NCI-H1436 treated with DMSO at 0.1 percent for 48 hours (cell line): ENCODE measurements around the gene KRT79.
"Not testable (repeated sequence)": the region's sequence is repeated elsewhere in the genome, so short reads cannot be mapped to it uniquely, and the experiment has no call there.

Experiments
- DNase-seq: peaks from one replicate; lab custom pipeline; 2025; lab: John Stamatoyannopoulos, UW

Gene KRT79

DNA sequence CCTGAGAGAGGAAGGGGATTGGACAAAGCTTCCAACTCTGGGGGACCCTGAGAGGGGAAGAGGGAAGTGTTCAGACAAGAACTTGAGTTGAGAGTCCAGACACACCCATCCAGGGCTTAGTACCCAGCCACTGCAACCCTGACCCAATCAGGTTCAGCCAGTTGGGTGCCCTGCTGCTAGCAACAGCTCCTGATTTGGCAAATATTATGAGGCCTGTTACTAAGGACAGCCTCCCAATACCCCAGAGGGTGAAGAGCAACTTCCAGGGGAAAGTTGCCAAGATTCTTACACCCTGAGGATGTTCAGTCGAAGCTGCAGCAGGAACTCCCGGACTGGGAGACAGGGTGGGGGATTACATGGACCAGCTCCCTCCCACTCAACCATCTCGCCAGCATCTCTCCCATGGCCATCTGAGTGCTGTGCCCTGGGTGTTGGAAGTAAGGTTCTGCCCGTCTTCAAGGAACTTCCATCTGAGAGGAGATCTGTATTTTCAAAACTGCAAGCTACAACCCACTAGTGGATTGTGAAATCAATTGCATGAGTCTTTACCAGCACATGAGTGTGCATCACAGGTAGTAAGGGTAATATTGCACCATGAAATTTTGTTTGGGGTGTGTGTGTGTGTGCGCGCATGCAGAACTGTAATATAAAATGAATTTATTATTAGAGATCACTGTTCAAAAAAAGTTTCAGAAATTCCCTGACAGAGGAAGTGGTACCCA is 26.2 kb upstream of the KRT79 start:
- DNase-seq, result no peak

DNA sequence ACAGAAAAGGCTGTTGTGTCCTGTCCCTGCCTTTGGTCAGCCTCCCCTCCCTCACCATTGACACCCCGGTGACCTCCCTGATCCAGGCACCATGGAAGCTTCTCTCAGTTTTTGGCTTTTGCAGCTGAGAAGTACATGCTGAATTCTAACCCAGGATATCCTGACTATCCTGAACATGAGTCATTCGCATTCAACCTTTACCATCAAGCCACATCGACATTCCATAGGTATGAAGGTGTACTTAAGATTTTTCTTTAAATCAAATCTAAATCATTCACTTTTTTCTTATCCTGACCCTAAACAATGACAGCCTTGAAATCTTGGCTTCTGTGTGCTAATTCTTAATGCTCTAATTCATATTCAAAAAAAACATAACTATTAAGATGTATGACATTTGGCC is 23.4 kb upstream of the KRT79 start:
- no peak for DNase-seq

DNA sequence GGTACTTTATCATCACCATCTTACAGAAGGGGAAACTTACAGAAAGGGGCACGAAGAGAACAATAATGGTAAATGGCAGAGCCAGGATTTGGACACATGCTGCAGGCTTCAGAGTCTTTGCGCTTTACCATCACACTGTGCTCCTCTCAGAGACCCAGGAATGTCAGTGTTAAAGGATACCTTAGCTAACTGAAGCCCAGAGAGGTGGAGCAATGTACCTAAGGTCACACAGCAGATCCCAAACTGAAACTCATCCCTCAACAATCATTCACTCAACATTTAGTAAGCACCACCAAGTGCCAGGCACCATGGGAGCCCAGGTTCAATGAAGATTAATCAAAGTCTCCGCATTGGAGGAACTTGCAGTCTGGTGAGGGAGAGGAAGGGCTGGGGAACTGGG is 22.7 kb upstream of the KRT79 start:
- DNase-seq, result no peak

DNA sequence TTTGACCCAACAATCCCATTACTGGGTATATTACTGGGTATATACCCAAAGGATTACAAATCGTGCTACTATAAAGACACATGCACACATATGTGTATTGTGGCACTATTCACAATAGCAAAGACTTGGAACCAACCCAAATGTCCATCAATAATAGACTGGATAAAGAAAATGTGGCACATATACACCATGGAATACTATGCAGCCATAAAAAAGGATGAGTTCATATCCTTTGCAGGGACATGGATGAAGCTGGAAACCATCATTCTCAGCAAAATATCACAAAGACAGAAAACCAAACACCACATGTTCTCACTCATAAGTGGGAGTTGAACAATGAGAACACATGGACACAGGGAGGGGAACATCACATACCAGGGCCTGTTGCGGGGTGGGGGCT is 22.0 kb upstream of the KRT79 start:
- DNase-seq, result not testable (repeated sequence)

DNA sequence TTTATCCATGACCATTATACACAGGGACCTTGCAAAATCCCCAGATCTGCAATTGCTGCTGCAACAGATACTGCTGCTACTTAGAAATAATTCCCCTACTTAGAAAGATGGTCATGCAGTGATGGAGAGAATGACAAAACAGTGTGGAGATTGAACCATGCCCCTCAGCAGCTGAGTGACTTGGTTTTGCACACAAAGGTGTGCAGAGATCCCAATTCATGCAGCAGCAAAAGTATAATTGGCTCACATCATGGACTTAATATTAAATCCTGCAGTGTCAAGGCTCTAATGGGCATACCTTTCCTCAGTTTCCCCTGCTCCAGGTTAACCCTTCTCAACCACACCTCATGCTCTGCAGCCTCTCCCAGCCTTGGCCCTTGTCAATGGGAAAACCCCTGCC is 17.7 kb upstream of the KRT79 start:
- DNase-seq, result no peak

DNA sequence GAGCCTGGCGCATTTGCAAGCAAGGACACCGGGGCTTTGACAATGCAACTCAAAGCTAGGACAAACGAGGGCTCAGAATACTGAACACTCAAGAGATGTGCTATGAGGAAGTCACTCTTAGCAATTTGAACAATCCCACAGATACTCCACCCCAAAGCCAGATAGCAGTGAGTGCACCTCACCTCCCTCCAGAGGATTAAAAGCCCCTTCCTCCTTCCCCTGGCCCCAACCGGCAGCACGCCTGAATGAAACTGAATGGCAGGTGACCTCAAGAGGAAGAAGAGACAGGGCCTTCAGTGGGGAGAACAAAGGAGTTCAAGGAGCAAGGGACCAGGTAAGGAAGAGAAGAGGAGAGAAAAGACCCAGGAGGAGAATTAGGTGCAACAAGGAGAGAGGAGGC is 16.6 kb upstream of the KRT79 start:
- no peak for DNase-seq

DNA sequence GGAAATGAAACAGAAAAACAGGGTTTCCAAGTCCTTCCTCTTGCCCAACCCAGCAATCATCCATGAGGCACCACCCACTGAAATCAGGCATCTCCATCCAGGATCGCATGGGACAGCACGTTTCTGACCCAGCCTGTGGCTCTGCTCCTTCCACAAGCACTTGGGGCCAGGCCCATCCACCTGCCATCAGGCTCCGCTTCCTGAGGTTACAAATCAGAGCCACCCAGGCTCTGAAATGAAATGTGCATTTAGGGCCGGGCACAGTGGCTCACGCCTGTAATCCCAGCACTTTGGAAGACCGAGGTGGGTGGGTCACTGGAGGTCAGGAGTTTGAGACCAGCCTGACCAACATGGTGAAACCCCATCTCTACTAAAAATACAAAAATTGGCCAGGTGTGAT is 15.4 kb upstream of the KRT79 start:
- no peak for DNase-seq

DNA sequence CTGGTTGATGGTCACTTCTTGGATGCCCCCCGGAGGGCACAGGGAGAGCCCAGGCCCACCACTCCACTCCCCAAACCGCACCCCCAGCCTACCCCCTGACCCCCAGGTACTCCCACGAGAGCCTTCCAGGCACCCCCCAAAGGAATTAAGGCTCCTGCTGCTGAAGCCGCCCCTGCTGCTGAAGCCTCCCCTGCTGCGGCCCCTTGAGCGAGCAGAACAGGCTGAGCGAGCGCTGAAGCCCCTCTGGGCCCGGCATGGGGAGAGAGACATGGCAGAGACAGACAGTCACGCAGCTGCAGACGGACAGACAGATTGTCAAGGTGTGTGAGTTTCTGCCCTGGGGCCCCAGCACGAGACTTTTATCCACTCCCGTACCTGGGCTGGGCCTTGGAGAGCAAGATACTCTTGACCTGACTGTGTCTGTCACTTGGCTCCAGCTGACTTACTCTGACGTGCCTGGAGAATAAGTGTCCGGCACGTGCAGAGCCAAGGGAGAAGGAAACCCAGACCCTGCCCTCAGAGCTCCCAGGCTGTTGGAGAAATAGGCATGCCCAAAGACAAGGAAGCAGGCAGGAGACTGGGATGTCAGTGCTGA is 14.6 kb upstream of the KRT79 start, which contains the start of gene KRT78:
Gene KRT78, minus strand, starts transcription at position 334 of the 595 bp plus-strand sequence. Its CDS starts 64 bp downstream, at position 270.
- no peak for DNase-seq

DNA sequence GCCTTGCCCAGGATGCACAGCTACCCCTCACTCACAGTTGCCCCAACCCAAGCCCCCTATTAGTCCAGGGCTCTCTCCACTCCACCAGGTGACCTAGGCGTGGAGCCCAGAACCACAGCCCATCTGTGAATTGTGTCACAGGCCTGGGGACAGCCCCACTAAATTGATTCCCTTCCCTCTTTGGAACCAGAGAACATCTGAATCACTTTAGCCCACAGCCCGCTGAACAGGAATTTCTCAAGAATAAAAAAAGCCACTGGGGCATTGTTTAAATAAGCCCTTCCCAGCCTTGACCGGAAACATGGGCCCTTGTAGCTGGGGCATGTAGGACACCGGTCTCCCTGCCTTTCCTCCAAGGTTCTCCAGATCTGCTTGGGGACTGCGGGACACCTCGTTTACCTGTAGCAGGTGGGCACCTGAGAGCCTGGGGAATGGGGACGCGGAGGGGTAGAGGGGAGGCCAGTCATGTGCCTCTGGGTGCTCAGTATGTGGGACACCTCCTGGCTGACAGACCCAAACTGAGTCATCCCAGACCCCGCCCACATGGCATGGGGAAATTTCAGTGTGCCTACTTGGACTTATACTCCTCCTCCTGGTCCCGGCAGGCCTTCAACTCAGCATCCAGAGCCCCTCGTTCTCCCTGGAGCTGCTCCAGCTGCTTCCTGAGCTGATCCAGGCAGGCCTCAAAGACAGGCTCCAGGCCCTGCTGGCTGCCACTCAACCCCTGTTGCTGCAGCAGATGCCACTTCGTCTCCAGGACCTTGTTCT is 13.4 kb upstream of the KRT79 start:
- DNase-seq, result no peak

DNA sequence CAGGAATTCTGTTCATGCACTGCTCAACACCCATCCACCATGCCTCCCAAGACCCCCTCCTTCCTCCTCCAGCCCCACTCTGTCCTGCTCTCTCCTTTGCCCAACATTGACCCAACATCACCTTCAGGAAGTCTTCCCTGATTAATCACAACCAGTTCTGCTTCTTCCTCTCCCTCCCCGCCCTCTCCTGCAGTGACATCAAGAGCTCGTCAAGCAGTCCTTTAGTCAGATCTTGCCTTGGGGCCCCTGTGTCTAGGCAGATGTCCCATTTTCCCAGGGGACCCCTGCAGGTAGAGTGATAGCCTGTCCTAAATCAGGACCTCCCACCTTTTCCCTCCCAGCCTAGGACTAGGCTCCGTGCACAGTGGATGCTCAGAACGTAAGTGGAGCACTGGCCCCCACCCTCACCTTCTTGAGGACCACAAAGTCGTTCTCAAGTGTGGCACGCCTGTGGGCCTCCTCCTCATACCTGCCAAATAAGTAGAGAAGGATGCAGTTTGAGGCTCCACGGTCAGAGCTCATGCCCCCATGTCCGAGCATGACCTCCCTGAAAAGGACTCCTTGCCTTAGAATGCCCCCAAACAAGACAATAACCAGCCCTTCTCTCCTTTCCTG is 12.4 kb upstream of the KRT79 start:
- DNase-seq, result no peak

DNA sequence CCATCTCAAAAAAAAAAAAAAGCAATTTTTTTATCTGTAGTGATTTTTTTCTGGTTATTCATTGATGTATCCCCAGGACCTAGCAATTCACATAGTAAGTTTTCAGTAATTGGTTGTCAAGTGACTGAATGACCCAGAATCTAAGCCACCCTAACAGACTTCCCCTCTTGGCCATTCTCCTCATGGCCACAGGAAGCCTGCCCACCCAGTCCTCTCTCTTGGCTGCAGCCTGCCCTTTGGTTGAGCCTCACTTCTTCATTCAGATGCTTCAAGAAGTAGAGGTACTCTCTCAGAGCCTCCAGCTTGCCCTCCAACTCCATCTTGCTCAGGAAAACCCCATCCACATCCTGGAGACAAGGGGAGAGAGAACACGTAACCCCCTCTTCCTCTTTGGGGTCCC is 11.8 kb upstream of the KRT79 start:
- DNase-seq, result no peak

DNA sequence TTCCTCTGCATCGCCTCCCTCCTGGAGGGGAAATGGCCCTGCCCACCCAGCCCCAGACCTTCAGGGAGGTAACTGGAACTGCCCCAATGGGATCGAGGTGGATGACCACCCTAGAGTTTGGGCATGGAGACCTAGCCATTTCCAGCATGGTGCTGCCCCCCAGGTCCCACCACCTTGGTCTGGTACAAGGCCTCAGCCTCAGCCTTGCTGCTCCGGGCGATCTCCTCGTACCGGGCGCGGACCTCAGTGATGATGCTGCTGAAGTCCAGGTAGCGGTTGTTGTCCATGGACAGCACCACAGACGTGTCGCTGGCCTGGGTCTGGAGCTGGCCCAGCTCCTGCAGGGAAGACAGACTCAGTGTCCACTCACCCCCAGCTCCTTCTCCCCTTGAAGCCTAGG is 10.3 kb upstream of the KRT79 start:
- no peak for DNase-seq

DNA sequence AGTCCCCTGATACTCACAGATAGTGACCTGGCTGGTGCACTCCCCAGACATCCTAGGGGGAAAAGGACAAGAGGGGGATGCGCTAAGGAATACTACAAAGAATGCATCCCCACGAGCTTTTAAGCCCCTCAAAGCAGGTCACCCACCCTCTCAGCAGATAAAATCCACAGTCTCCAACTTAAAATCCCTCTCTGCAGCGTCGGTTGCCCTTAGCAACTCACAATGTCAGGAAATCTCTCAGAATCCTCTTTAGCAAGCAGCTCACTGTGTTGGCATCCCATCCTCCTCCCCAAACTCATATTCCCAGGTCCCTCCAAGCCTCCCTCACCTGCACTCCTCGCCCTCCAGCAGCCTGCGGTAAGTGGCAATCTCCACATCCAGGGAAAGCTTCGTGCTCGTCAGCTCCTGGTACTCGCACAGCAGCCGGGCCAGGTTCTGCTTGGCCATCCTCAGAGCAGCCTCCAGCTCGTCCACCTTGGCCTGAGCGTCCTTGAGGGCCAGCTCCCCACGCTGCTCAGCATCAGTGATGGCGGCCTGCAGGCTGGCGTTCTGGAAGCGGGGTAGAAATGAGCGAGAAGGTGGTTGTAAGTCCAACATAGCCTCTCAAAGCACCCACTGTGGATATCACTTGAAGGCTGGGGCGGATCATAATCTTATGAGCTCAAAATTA is 5.5 kb upstream of the KRT79 start:
- no peak for DNase-seq

DNA sequence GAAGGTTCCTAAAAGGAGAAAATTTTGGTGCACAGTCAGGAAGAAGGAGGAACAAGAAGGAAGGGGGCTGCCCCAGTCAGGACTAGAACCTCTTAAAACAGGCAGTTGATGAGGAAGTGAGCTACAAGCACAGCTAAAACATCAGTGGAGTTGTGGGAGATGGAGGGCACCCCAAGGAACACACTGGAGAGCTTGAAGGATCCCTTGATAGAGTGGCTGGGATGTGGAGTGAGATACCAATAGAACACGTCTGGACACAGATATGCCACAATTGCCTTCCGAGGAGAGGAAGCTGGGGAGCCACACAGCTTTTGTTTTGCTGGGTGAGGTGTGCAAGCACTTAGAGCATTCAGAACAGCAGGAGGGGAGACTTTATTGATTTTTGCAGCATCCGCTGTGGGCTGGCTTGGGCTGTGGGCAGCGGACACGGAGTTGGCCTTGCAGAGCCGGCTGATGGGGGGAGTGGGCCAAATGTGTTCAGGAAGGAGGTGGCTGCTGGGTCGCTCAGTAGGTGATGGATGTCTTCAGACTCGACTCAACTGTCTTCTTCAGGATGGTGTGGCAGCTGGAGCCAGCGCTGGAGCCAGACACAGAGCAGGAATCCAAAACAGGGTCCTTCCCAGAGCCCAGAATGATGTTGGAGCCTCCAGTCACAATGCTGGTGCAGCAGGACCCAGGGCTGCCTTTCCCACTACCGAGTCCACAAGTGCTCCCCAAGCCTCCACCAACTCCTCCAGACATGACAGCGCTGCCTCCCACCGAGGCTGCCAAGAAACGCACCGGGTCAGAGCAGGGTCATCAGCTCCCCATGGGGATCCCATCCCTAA is 4.7 kb upstream of the KRT79 start:
- DNase-seq, result no peak

DNA sequence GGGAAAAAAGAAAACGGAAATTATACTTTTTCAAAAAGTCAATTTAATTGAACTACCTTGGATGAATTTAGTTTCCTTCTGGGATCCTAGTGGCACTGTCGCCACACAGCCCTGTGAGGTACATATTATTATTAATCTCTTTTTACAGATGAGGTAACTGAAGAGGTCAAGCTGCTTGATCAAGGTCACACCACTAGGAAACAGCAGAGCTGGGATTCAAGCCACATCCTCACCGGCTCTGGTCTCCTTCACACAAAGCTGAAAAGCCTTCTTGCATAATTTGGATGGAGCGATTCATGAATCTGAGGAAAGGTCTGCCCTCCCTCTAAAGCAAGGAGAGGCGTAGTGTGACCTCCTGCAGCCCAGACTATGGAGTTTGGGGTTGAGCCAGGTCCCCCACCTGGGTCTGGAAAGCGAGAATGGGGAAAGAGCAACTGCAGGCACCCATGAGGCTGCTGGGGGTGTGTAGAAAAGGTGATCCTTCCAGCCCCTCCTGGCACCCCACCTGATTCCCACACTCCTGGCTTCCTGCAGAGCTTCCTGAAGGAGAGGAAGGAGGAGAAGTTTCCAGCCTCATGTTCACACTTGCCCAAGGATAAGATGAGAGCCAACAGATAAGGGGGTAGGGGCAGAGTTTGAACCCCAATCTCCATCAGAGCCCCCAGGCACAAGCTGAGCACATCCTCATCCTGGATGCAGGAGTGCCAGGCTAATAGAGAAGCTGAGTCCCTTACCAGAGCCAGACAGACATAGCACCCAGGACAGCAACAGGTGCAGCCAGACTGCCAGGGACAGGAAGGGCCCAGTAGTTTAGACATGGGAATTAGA is 3.9 kb upstream of the KRT79 start:
- no peak for DNase-seq

DNA sequence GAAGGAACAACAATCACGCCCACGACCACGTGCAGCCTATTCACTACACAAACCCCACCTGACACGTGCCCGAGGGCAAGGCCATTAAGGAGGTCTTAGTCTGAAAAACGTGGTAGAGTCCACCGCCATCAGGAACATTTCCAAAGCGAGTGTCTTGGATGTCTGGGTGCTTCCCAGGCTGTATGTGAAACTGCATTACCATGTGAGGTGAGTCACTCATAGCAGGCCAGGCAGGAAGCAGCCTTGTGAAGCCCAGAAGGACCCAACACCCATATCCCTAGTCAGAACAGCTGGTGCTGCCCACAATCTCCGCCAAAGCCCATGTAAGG is 3.3 kb upstream of the KRT79 start:
- no peak for DNase-seq

DNA sequence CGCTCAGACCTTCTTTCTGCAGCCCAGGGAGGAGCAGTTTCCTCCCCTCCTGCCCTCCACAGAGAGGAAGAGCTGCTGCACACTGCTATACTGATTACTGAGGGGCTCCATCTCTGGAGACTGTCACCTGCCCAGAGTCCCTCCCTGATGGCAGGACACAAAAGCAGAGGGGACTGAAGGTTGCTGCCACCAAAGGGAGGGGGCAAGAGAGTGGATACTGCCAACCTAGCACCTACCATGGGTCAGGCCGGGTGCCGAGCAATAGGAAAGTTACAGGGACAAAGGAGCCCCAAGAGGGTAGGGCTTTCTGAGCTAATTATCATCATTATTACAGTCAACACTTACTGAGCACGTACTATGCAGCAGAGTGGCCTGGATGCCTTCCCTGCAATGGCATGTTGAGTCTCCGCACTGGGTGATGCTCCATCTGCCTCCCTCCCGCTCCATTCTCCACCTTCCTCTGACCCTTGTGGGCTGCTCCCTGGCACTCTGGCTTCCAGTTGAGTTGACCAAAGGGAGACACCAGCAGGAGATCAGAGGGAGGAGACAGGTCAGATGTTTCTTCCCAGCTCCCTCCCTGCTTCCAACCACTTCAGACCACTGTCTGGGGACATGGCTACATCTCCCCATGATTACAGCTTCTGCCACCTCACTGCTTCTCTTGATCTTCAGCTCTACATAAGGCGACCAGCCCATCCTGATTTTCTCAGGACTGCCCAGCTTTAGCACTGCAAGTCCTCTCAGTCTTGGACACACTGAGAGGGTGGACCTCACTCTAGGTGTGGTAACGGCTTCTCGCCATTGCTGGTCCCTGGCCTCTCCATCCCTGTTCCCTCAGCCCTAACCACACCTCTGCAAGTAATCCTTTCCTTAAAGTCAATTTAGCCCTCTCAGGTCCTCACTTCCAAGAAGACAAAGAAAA is 2.6 kb upstream of the KRT79 start:
- DNase-seq, result no peak

DNA sequence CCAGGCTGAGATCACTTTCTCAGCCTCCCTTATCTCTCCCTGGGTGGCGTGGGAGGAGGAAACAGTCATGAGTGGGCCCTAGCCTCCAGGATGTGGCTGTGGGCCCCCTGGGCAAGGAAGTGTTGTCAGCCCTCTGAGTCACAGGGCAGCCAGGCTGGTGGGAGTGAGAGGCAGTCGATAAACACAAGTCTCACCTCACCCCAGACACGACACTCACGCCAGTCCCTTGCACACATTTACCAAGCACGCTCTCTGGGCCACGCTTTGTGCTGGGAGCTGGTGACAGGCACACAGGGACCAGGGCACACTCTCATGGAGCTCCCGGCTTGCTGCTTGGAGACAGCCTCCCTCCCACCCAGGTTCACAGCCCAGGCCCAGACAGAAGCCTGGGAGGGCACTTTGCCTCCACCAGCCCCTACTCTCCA is 1.9 kb upstream of the KRT79 start:
- no peak for DNase-seq

DNA sequence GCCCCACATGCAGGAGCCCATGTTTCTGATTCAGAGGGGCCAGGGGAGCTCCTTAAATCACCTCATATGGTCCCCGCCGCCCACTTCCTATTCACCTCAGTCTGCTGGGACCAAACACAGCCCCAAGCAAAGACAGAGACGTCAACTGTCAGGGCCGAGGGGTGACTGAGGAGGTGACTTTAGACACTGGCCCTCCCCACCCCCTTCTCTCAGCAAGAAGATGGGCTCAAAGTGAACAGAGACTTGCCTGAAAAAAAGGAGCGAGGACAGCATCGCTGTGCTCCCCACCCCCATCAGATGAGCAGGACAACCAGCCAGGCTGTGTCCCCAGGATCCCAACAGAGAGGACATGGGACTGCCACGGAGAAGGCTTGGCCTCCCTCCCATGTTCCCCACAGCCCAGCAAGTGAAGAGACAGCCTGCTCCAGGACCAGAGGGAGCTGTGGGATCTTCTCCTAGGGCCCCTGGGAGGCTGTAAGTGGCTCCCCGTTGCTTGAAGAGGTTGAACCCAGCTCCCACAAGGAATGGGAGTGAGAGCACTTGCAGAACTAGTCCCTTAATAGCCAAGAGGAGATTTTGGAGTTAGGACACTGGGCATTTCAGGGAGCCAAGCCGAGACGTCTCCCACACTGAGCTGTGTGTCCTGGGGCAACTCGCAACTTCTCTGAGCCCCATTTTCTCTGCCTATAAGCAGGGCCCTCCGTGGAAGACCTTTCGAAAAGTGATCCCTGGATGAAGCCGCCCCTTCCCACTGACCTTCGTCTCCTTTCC is 1.3 kb upstream of the KRT79 start:
- no peak for DNase-seq
